ENCODE measurements around the gene LIPA. TPM values are rescaled to one million over a fixed set of nuclear protein-coding genes. Genes with fewer than 3 reads are reported as not detected.
"Not testable (repeated sequence)": the region's sequence is repeated elsewhere in the genome, so short reads cannot be mapped to it uniquely, and the experiment has no call there.

LIPA gene
- total RNA-seq, 1 donor from 2014 or later = 62.5 TPM

DNA sequence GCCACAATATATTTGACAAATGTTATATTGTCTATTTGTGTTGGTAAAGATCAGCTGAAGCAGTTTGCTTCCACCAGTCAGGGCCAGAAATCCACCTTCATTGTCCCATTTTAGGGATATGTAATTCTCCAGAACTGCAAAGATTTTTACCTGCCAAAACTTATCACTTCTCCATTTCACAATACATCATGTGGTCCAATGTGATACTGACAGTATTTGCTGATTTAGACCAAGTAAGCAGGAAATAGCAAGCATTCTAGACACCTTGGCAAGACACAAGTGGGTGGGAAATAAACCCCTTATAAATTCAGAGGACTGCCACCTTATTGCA is 18.5 kb upstream of the LIPA start:
- DNase-seq (ENCODE audit: low read depth in 2 of 2) = no peak

DNA sequence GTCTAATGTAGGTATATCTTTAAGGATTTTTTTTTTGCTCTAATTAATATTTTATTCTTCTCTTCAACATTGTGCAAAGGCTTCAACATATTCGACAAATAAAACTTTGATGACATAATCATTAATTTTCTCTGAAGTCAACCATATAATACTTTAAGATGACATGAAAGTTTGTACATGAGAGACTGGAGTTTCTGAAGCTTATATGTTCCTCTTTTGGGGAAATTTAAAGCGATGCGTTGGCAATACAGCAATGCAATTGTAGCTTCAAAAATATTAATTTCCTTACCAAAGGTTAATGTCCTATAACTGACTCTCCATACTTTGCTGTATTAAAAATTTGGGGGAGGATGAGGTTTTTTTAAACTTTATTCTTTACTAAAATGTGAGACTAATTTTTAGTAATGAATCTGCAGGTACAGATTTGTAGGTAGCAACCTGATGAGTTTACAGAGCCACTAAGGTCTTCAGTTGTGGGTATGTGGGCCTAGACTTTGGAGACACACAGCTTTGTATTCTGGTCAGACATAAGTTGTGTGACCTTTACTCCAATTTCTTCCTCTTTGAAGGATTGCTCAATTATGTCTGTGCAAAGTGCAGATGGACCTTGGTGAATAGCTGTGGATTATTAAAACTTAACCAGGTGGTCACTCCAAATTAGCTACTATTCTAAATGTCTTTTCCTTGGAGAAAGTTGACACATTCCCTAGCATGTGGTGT is 18.0 kb upstream of the LIPA start:
- no peak for DNase-seq (ENCODE audit: low read depth in 2 of 2)

GRCh38 chr10:89266721-89267453 is 15.3 kb upstream of the LIPA start:
- no peak for DNase-seq (ENCODE audit: low read depth in 2 of 2)

DNA sequence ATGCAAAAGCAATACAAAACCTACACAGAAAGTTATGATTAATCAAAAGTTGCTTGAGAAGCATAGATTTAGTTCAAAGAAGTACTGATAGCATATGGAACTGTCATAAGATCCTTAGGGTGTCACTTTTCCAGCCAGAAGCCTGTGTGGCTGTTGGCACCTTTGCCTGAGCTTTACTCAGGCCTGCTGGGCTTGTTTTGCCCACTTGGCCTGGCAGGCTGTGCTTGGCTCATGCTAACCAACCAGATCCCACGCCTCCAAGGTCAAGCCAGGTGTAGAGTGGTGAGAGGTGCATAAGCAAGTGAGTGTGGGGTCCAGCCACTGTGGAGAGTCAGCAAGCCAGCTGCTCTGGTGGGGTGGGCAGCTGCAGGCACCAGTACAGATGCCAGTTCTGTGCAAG is 12.0 kb upstream of the LIPA start:
- DNase-seq (ENCODE audit: low read depth in 2 of 2) = no peak

DNA sequence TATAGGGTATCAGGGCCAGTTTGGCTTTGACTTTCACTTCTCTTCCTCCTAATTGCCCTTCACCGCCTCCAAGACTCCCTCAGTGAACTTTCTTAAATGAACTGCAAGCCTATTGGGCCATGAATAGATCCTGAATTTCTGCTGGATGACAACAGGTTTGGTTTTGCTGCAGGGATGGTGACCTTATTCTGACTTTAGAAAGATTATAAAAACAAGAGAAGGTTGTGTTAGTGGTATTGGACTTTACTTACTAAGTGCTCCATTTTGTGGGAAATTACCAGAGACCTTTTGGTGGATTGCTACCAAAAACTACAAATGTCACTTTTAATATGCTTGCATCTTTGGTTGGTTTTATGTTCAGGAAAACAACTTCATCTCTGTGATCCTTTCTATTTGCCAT is 11.5 kb upstream of the LIPA start:
- DNase-seq (ENCODE audit: low read depth in 2 of 2) = no peak

GRCh38 chr10:89262086-89263051 is 10.8 kb upstream of the LIPA start:
- no peak for DNase-seq (ENCODE audit: low read depth in 2 of 2)

GRCh38 chr10:89258881-89259280 is 7.3 kb upstream of the LIPA start:
- no peak for DNase-seq (ENCODE audit: low read depth in 2 of 2)

DNA sequence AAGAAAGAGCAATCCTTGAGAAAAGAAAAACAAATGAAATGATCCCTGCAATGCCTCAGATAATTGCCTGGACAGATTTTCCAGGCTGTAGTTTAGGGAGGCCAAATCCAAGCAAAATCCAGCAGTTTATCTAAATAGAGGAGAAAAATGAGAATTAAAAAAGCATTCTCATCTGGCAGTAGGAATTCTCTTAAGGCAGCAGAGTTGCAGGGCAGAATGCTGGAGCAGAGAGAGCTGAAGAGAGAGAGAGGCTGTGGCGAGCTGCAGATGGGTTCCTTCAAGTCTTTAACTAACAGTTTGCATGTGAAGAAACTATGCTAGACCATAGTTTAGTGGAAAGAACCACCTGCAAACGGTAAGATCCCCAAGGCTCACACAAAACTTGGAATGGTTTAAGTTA is 6.0 kb upstream of the LIPA start:
- DNase-seq (ENCODE audit: low read depth in 2 of 2) = no peak

GRCh38 chr10:89256962-89257361 is 5.4 kb upstream of the LIPA start:
- DNase-seq (ENCODE audit: low read depth in 2 of 2) = no peak

GRCh38 chr10:89256340-89256739 is 4.8 kb upstream of the LIPA start:
- no peak for DNase-seq (ENCODE audit: low read depth in 2 of 2)

- no peak for DNase-seq (ENCODE audit: low read depth in 2 of 2)
Observed at GRCh38 chr10:89255793-89256192, 4.2 kb upstream of the LIPA start.

DNA sequence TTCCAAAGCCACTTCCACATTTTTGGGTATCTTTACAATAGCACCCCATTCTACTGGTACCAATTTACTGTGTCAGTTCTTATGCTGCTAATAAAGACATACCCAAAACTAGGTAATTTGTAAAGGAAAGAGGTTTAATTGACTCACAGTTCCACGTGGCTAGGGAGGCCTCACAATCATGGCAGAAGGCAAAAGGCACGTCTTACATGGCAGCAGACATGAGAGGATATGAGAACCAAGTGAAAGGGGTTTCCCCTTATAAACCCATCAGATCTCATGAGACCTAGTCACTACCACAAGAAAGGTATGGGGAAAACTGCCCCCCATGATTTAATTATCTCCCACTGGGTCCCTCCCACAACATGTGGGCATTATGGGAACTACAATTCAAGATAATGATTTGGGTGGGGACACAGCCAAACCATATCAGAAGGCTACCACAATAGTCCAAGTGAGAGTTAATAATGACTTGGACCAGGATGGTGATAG is 3.6 kb upstream of the LIPA start:
- not testable (repeated sequence) for DNase-seq (ENCODE audit: low read depth in 2 of 2)

DNA sequence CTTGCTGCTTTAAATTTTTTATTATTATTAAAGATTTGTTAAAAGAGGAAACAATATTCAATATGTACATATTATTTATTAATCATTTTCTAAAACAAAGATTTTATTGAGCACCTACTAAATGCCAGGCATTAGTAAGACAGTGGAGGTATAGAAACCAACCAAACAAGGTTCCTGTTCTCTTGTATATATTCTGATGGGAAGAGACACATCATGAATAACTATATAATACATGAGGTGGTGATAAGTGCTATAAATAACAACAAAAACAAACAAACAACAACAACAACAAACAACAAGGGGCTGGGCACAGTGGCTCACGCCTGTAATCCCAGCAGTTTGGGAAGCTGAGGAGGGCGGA is 630 bp upstream of the LIPA start:
- no peak for DNase-seq (ENCODE audit: low read depth in 2 of 2)

DNA sequence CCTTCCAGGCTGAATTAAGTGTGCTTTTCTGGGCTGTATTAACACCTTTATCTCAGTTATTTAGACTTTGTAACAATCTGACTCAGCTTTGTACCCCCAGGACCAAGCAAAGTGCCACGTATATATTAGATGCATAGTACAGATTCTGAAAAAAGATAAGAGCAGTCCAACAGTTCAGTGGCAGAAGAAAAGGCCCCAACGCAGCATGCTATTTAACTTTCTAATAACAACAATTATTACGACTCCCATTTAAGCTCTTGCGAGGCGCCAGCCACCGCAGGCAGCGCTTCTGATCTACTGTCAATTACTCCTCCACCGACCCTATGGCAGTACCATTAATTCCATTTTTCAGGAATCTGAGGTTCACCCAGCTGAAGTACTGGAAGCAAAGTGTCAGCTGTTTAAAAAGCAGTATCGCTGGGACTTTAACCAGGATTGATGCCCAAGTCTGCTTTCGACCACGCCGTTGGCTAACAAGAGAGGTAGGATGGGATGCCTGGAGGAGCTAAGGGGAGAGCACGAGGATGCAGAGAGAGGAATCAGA is 638 bp downstream of the LIPA start:
- DNase-seq (ENCODE audit: low read depth in 2 of 2) = no peak

GRCh38 chr10:89248990-89249389 is 2.6 kb downstream of the LIPA start:
- no peak for DNase-seq (ENCODE audit: low read depth in 2 of 2)

DNA sequence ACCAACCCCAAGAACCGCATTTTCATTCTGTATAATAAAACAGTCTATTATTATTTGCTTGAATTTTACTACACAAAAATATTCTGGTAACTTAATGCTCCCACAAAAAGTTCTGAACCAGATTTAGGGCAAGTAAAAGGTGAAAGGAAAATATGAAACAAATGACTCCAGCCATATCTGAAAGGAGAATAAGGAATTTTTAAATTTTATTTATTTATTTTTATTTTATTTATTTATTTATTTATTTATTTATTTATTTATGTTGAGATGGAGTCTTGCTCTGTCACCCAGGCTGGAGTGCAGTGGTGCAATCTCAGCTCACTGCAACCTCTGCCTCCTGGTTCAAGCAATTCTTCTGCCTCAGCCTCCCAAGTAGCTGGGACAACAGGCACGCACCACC is 4.0 kb downstream of the LIPA start:
- not testable (repeated sequence) for DNase-seq (ENCODE audit: low read depth in 2 of 2)

GRCh38 chr10:89245802-89246201 is 5.8 kb downstream of the LIPA start:
- no peak for DNase-seq (ENCODE audit: low read depth in 2 of 2)

DNA sequence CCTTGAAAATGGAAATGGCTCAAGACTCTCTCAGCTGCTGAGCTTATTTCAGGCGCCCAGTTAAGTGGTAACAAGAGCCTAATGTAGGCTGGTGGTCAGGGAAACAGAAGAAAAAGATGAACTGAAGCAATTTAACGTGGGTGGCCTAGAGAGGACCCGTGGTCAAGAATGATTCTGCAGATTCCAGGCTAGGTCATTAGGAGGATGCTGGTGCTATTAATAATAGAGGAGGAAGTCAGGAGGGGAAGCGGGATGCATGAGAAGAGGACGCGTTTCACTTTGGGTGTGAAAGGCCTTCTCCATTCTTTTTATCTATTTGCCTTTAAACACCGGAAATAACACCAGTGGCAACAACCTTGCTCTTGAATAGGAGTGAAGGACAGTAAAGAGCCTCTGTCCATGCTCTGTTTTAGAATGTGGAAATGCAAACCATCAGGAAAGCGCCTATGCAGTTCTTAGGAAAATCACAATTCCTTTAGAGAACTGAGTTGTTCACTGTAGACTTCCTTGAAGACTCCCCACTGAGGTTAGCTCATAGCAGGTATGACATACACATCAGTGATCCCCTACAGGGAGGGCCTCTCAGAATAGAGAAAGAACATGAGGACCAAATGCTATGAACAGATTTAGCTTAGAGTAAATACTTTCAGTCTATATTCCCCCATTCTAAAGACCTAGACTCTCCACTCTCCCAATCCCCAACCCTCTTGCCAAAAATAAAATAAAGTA is 8.6 kb downstream of the LIPA start:
- DNase-seq (ENCODE audit: low read depth in 2 of 2) = no peak

DNA sequence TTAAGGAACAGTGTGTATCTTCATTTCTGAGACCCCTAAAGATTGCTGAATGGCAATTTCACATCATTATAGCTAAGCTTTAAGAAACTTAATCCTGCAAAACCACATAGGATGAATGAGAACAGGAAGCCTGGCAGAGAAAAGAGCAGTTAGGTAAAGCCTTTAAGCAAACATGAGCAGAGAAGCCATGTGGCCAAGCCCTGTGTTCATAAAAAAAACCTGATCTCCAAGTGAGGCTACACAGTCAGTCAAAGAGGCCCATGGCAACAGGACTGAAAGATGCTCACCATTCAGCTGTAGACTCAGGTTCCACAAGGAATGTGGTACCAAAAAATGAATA is 9.3 kb downstream of the LIPA start:
- DNase-seq (ENCODE audit: low read depth in 2 of 2) = no peak

GRCh38 chr10:89241486-89242344 is 9.9 kb downstream of the LIPA start:
- no peak for DNase-seq (ENCODE audit: low read depth in 2 of 2)
